Measurements from ENCODE around the gene CIRBP. TPM values are rescaled to one million over a fixed set of nuclear protein-coding genes. Genes with fewer than 3 reads are reported as not detected.

The CIRBP gene
- total RNA-seq, 1 experiment from 2014 or later, result 66.6 TPM

DNA sequence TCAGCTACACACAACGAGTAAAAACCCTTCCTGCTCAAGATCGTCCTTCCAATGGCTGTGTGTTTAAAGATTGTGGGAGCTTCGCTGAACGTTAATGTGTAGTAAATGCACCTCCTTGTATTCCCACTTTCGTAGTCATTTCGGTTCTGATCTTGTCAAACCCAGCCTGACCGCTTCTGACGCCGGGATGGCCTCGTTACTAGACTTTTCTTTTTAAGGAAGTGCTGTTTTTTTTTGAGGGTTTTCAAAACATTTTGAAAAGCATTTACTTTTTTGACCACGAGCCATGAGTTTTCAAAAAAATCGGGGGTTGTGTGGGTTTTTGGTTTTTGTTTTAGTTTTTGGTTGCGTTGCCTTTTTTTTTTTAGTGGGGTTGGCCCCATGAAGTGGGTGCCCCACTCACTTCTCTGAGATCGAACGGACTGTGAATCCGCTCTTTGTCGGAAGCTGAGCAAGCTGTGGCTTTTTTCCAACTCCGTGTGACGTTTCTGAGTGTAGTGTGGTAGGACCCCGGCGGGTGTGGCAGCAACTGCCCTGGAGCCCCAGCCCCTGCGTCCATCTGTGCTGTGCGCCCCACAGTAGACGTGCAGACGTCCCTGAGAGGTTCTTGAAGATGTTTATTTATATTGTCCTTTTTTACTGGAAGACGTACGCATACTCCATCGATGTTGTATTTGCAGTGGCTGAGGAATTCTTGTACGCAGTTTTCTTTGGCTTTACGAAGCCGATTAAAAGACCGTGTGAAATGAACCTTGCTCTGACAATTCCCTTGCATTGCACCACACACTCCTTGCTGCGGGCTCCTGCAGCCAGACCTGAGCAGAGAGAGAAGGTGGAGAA lies 3.5 kb downstream of the CIRBP start:
- Histone ChIP-seq H3K27me3 (ENCODE audit: control insufficient read depth, insufficient read depth, low read length) (no peaks in the 10 kb centered on the region), H3K4me1 (ENCODE audit: control insufficient read depth, insufficient read depth, low read length) (peaks cover 35% of the 10 kb centered on the region), H3K36me3 (ENCODE audit: control insufficient read depth, insufficient read depth, low read length) (no peaks in the 10 kb centered on the region; the same call in 1 of the 2 replicates), H3K4me3 (ENCODE audit: low read depth in 2 of 2, low read length in 2 of 2) (no peak overlapping the region), H3K27ac (ENCODE audit: low read length) (peak overlapping the region; percentile 69), H3K9me3 (ENCODE audit: control insufficient read depth, insufficient read depth, low read depth, low read length) (no peaks in the 10 kb centered on the region)
- no TSS peak for BruUV-seq (replicated peaks)
- TF ChIP-seq SIN3A (IDR thresholded peaks at IDR 0.05; ENCODE audit: borderline replicate concordance, insufficient read depth, low read depth, low read length) (no peak), TCF7L2 (IDR thresholded peaks at IDR 0.05; ENCODE audit: low read depth, low read length) (no peak), POLR2AphosphoS5 (IDR thresholded peaks at IDR 0.05; ENCODE audit: low read depth, low read length) (no peak)
- TF ChIP-seq, protein P1, sequence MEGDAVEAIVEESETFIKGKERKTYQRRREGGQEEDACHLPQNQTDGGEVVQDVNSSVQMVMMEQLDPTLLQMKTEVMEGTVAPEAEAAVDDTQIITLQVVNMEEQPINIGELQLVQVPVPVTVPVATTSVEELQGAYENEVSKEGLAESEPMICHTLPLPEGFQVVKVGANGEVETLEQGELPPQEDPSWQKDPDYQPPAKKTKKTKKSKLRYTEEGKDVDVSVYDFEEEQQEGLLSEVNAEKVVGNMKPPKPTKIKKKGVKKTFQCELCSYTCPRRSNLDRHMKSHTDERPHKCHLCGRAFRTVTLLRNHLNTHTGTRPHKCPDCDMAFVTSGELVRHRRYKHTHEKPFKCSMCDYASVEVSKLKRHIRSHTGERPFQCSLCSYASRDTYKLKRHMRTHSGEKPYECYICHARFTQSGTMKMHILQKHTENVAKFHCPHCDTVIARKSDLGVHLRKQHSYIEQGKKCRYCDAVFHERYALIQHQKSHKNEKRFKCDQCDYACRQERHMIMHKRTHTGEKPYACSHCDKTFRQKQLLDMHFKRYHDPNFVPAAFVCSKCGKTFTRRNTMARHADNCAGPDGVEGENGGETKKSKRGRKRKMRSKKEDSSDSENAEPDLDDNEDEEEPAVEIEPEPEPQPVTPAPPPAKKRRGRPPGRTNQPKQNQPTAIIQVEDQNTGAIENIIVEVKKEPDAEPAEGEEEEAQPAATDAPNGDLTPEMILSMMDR (IDR thresholded peaks at IDR 0.05), result no peak
- TF ChIP-seq, protein P2, sequence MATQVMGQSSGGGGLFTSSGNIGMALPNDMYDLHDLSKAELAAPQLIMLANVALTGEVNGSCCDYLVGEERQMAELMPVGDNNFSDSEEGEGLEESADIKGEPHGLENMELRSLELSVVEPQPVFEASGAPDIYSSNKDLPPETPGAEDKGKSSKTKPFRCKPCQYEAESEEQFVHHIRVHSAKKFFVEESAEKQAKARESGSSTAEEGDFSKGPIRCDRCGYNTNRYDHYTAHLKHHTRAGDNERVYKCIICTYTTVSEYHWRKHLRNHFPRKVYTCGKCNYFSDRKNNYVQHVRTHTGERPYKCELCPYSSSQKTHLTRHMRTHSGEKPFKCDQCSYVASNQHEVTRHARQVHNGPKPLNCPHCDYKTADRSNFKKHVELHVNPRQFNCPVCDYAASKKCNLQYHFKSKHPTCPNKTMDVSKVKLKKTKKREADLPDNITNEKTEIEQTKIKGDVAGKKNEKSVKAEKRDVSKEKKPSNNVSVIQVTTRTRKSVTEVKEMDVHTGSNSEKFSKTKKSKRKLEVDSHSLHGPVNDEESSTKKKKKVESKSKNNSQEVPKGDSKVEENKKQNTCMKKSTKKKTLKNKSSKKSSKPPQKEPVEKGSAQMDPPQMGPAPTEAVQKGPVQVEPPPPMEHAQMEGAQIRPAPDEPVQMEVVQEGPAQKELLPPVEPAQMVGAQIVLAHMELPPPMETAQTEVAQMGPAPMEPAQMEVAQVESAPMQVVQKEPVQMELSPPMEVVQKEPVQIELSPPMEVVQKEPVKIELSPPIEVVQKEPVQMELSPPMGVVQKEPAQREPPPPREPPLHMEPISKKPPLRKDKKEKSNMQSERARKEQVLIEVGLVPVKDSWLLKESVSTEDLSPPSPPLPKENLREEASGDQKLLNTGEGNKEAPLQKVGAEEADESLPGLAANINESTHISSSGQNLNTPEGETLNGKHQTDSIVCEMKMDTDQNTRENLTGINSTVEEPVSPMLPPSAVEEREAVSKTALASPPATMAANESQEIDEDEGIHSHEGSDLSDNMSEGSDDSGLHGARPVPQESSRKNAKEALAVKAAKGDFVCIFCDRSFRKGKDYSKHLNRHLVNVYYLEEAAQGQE (IDR thresholded peaks at IDR 0.05; ENCODE audit: insufficient read depth in 1 of 2, low read depth in 2 of 2, low read length in 1 of 2), result no peak
- ATAC-seq (no peak), DNase-seq (ENCODE audit: low read depth, low spot score) (no peak)
- in situ Hi-C loops (cut with HindIII; ENCODE audit: low pct_unique_long_range_greater_than_20kb, low sequenced_read_pairs), result no loop called here
- POLR2A ChIA-PET, result interaction anchor here (0.6 kb wide), 1 partner anchor 133 kb away, joined by 5 read pairs; no protein-coding TSS in a partner anchor
- intact Hi-C loops (cut with micrococcal nuclease; ENCODE audit: unreplicated experiment), result loop anchor here (10.0 kb wide), 1 partner anchor 102 kb away; no protein-coding TSS in a partner anchor
- CTCF ChIA-PET, result no interaction called here

- POLR2A ChIA-PET, result interaction anchor here (0.6 to 0.7 kb wide), 2 partner anchors 29 to 132 kb away, joined by 4 to 5 read pairs; no protein-coding TSS in a partner anchor
- TF ChIP-seq POLR2AphosphoS5 (IDR thresholded peaks at IDR 0.05; ENCODE audit: low read depth, low read length) (0 out of 2 replicates have a peak, but pooled peaks have one; percentile 35), SIN3A (IDR thresholded peaks at IDR 0.05; ENCODE audit: borderline replicate concordance, insufficient read depth, low read depth, low read length) (no peak)
- TF ChIP-seq, protein P2 (IDR thresholded peaks at IDR 0.05; ENCODE audit: insufficient read depth in 1 of 2, low read depth in 2 of 2, low read length in 1 of 2), result no peak
- H3K27me3 ChIP-seq (ENCODE audit: control insufficient read depth, insufficient read depth, low read length), result no peaks in the 10 kb centered on the region
- BruUV-seq (replicated peaks), result TSS peak; percentile 75
- CTCF ChIA-PET, result no interaction called here
- intact Hi-C loops (cut with micrococcal nuclease; ENCODE audit: unreplicated experiment) (loop anchor here (10.0 kb wide), 1 partner anchor 101 kb away; no protein-coding TSS in a partner anchor), in situ Hi-C loops (cut with HindIII; ENCODE audit: low pct_unique_long_range_greater_than_20kb, low sequenced_read_pairs) (no loop called here)
- H3K27ac ChIP-seq (ENCODE audit: low read length), result peak overlapping the region; percentile 84
- H3K36me3 ChIP-seq (ENCODE audit: control insufficient read depth, insufficient read depth, low read length), result no peaks in the 10 kb centered on the region; the same call in 1 of the 2 replicates
- peaks cover 33% of the 10 kb centered on the region for H3K4me1 ChIP-seq (ENCODE audit: control insufficient read depth, insufficient read depth, low read length)
- no peak overlapping the region; a peak in 2 of 4 replicates for H3K4me3 ChIP-seq (ENCODE audit: low read depth in 2 of 2, low read length in 2 of 2)
- no peaks in the 10 kb centered on the region for H3K9me3 ChIP-seq (ENCODE audit: control insufficient read depth, insufficient read depth, low read depth, low read length)
- ATAC-seq, result no peak
- DNase-seq (ENCODE audit: low read depth, low spot score), result no peak
These were observed 4.3 kb downstream of the CIRBP start for GRCh38 chr19:1273263-1274041.

Data from Panc1 (cell line).